IPS-15b (cell line): Measurements from ENCODE around the gene CAMKV.

ENCODE experiments used
- H3K27me3 ChIP-seq: one replicate; pipeline ENCODE4 v1.6.1; 2013; ENCODE audit warnings: low read length; ENCODE audit not compliant: control insufficient read depth, insufficient read depth
- H3K36me3 ChIP-seq: one replicate; pipeline ENCODE4 v1.6.1; 2013; ENCODE audit warnings: low read length; ENCODE audit not compliant: control insufficient read depth, insufficient read depth
- H3K4me1 ChIP-seq: one replicate; pipeline ENCODE4 v1.6.1; 2013; ENCODE audit warnings: mild to moderate bottlenecking, low read length; ENCODE audit not compliant: control insufficient read depth, insufficient read depth
- H3K4me3 ChIP-seq: one replicate; pipeline ENCODE4 v1.5.1; 2013; ENCODE audit warnings: low read depth, low read length
- H3K9ac ChIP-seq: one replicate; pipeline ENCODE4 v1.6.1; 2013; ENCODE audit warnings: low read depth, mild to moderate bottlenecking, low read length
- H3K9me3 ChIP-seq: one replicate; pipeline ENCODE4 v1.6.1; 2013; ENCODE audit warnings: mild to moderate bottlenecking, low read length; ENCODE audit not compliant: control insufficient read depth, insufficient read depth

CAMKV gene

GRCh38 chr3:49903451-49904424 lies 34.0 kb upstream of the CAMKV start, which contains the start of gene MST1R:
Gene MST1R (minus strand): TSS chr3:49903873. CDS start chr3:49903609, 264 bp downstream.
- Histone ChIP-seq H3K36me3 (no peaks in the 10 kb centered on the region), H3K27me3 (no peaks in the 10 kb centered on the region), H3K9ac (no peak within 1 kb of the TSS), H3K4me3 (peak within 1 kb of the TSS; percentile 30), H3K4me1 (peaks cover 11% of the 10 kb centered on the region), H3K9me3 (no peaks in the 10 kb centered on the region)

GRCh38 chr3:49902511-49903345 lies 33.0 kb upstream of the CAMKV start:
- Histone ChIP-seq H3K9me3 (no peaks in the 10 kb centered on the region), H3K4me3 (no peak overlapping the region), H3K4me1 (peaks cover 8% of the 10 kb centered on the region), H3K9ac (no peak overlapping the region), H3K27me3 (no peaks in the 10 kb centered on the region), H3K36me3 (no peaks in the 10 kb centered on the region)

- Histone ChIP-seq H3K9me3 (no peaks in the 10 kb centered on the region), H3K9ac (no peak overlapping the region), H3K4me1 (peaks cover 6% of the 10 kb centered on the region), H3K27me3 (no peaks in the 10 kb centered on the region), H3K36me3 (no peaks in the 10 kb centered on the region), H3K4me3 (no peak overlapping the region)
Observed at GRCh38 chr3:49901366-49902339, 31.9 kb upstream of the CAMKV start.

- Histone ChIP-seq H3K4me3 (no peak overlapping the region), H3K4me1 (peaks cover 1% of the 10 kb centered on the region), H3K9ac (no peak overlapping the region), H3K36me3 (no peaks in the 10 kb centered on the region), H3K27me3 (no peaks in the 10 kb centered on the region), H3K9me3 (no peaks in the 10 kb centered on the region)
Observed at GRCh38 chr3:49900491-49901153, 30.9 kb upstream of the CAMKV start.

- no peaks in the 10 kb centered on the region for H3K9me3 ChIP-seq
- H3K4me1 ChIP-seq, result no peaks in the 10 kb centered on the region
- H3K9ac ChIP-seq, result no peak overlapping the region
- H3K36me3 ChIP-seq, result no peaks in the 10 kb centered on the region
- no peak overlapping the region for H3K4me3 ChIP-seq
- H3K27me3 ChIP-seq, result no peaks in the 10 kb centered on the region
Observed at GRCh38 chr3:49899815-49900214, 30.1 kb upstream of the CAMKV start.

GRCh38 chr3:49898991-49899390 lies 29.3 kb upstream of the CAMKV start:
- H3K4me3 ChIP-seq, result no peak overlapping the region
- H3K27me3 ChIP-seq, result no peaks in the 10 kb centered on the region
- no peaks in the 10 kb centered on the region for H3K36me3 ChIP-seq
- no peaks in the 10 kb centered on the region for H3K4me1 ChIP-seq
- H3K9me3 ChIP-seq, result no peaks in the 10 kb centered on the region
- no peak overlapping the region for H3K9ac ChIP-seq

GRCh38 chr3:49896345-49896744 lies 26.6 kb upstream of the CAMKV start:
- no peak overlapping the region for H3K9ac ChIP-seq
- H3K9me3 ChIP-seq, result no peaks in the 10 kb centered on the region
- H3K27me3 ChIP-seq, result no peaks in the 10 kb centered on the region
- no peaks in the 10 kb centered on the region for H3K4me1 ChIP-seq
- H3K4me3 ChIP-seq, result no peak overlapping the region
- no peaks in the 10 kb centered on the region for H3K36me3 ChIP-seq

GRCh38 chr3:49895791-49896190 lies 26.1 kb upstream of the CAMKV start:
- H3K4me1 ChIP-seq, result no peaks in the 10 kb centered on the region
- H3K36me3 ChIP-seq, result no peaks in the 10 kb centered on the region
- H3K27me3 ChIP-seq, result no peaks in the 10 kb centered on the region
- H3K9ac ChIP-seq, result no peak overlapping the region
- H3K9me3 ChIP-seq, result no peaks in the 10 kb centered on the region
- H3K4me3 ChIP-seq, result no peak overlapping the region

GRCh38 chr3:49889296-49889695 lies 19.6 kb upstream of the CAMKV start:
- no peak overlapping the region for H3K9ac ChIP-seq
- H3K9me3 ChIP-seq, result no peaks in the 10 kb centered on the region
- H3K27me3 ChIP-seq, result no peaks in the 10 kb centered on the region
- H3K4me3 ChIP-seq, result no peak overlapping the region
- no peaks in the 10 kb centered on the region for H3K4me1 ChIP-seq
- H3K36me3 ChIP-seq, result no peaks in the 10 kb centered on the region

GRCh38 chr3:49886922-49887265 lies 17.2 kb upstream of the CAMKV start:
- H3K27me3 ChIP-seq, result no peaks in the 10 kb centered on the region
- peaks cover 3% of the 10 kb centered on the region for H3K4me1 ChIP-seq
- H3K4me3 ChIP-seq, result no peak overlapping the region
- H3K9ac ChIP-seq, result no peak overlapping the region
- no peaks in the 10 kb centered on the region for H3K9me3 ChIP-seq
- no peaks in the 10 kb centered on the region for H3K36me3 ChIP-seq
